Mesenteric fat pad (tissue), 1 donor: ENCODE data around the gene UHRF2. TPM values are rescaled to one million over a fixed set of nuclear protein-coding genes. Genes with fewer than 3 reads are reported as not detected.
"Not testable (repeated sequence)": the region's sequence is repeated elsewhere in the genome, so short reads cannot be mapped to it uniquely, and the experiment has no call there.

Experiments used
- DNase-seq: peaks from one replicate; pipeline ENCODE4 v3.0.0-alpha.2; 2020; ENCODE audit warnings: low spot score
- long read RNA-seq: library from polyadenylated mRNA; unstranded; transcript quantifications from one replicate; pipeline ENCODE4 v2.0.0, GENCODE V29; 2020
- total RNA-seq: library from RNA; stranded (reverse); fragmentation: NEBNext Ultra II Directional; extraction: Animal tissue kit (Norgen Biotek cat#: 25700); gene quantifications from one replicate; pipeline ENCODE4 v1.2.1, GENCODE V29; 2021
- donor health status: DM: yes; HTN: yes; CAD: no.

UHRF2 gene
- total RNA-seq, result 33.6 TPM
- long read RNA-seq, partial matches to known transcripts, result 3 of 8 reads
- long read RNA-seq, other reads (novel, unspliced or antisense), result 3 of 8 reads

GRCh38 chr9:6412487-6413364 is at the start of gene UHRF2:
TSS of gene UHRF2 (plus strand) at chr9:6413199. CDS start at chr9:6413491, 292 bp downstream.
- DNase-seq, result peak; percentile 100

- no peak for DNase-seq
These were observed 45.7 kb upstream of the UHRF2 start for GRCh38 chr9:6367128-6367890.

- no peak for DNase-seq
These were observed 44.2 kb upstream of the UHRF2 start for GRCh38 chr9:6368831-6369230.

- not testable (repeated sequence) for DNase-seq
These were observed 31.5 kb upstream of the UHRF2 start for GRCh38 chr9:6381477-6382012.

- DNase-seq, result no peak
These were observed 30.3 kb upstream of the UHRF2 start for GRCh38 chr9:6382681-6383080.

GRCh38 chr9:6383551-6384225 is 29.3 kb upstream of the UHRF2 start:
- no peak for DNase-seq

- DNase-seq, result no peak
These were observed 28.3 kb upstream of the UHRF2 start for GRCh38 chr9:6384732-6385131.

- no peak for DNase-seq
These were observed 13.9 kb upstream of the UHRF2 start for GRCh38 chr9:6399071-6399470.

GRCh38 chr9:6405371-6405770 is 7.6 kb upstream of the UHRF2 start:
- DNase-seq, result no peak

- DNase-seq, result no peak
These were observed 5.2 kb upstream of the UHRF2 start for GRCh38 chr9:6407778-6408177.

GRCh38 chr9:6408320-6408719 is 4.7 kb upstream of the UHRF2 start:
- DNase-seq, result no peak

GRCh38 chr9:6409811-6410210 is 3.2 kb upstream of the UHRF2 start:
- DNase-seq, result no peak

- no peak for DNase-seq
These were observed 2.4 kb upstream of the UHRF2 start for GRCh38 chr9:6410633-6411032.

- no peak for DNase-seq
These were observed 607 bp downstream of the UHRF2 start for GRCh38 chr9:6413365-6414246.

GRCh38 chr9:6414247-6414641 is 1.2 kb downstream of the UHRF2 start:
- DNase-seq, result no peak

- DNase-seq, result no peak
These were observed 2.3 kb downstream of the UHRF2 start for GRCh38 chr9:6415266-6415665.

- no peak for DNase-seq
These were observed 4.2 kb downstream of the UHRF2 start for GRCh38 chr9:6417186-6417585.

GRCh38 chr9:6418764-6419163 is 5.8 kb downstream of the UHRF2 start:
- no peak for DNase-seq

GRCh38 chr9:6424940-6425339 is 11.9 kb downstream of the UHRF2 start:
- DNase-seq, result no peak

- DNase-seq, result no peak
These were observed 13.1 kb downstream of the UHRF2 start for GRCh38 chr9:6426117-6426516.
